Stimulated activated CD8-positive, alpha-beta memory T cell treated with anti-CD3 and anti-CD28 coated beads, Interleukin-4, amount 100 ng/mL, for 1 hour (primary cell): ENCODE measurements around the gene SLC9A5.

Experiments used
- DNase-seq, 2 donors: peaks; one replicate each; pipeline ENCODE4 v3.0.0-alpha.2; 2020; ENCODE audit warnings: low read depth in 2 of 2, low spot score in 1 of 2

SLC9A5 gene

GRCh38 chr16:67305216-67306071, 56.7 kb downstream of the SLC9A5 start:
- no peak for DNase-seq

DNA sequence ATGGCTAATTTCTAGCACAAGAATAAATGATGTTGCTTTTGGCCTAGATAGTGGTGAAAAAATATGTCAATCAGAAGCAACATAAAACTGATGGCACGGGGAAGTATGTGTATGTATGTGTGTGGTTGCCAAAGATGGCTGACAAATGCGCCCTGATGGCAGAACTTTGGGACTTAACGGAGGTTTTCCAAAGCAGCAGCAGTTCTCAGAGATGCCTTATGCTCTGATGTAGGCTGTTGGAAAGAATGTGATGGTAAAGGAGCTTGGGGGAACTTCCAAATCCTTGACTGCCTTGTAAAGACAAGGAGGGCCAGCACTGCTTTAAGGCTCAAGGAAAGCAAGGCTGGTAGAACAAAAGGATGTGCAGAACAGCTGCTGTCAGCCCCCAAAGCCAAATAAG, 61.8 kb downstream of the SLC9A5 start:
- no peak for DNase-seq

DNA sequence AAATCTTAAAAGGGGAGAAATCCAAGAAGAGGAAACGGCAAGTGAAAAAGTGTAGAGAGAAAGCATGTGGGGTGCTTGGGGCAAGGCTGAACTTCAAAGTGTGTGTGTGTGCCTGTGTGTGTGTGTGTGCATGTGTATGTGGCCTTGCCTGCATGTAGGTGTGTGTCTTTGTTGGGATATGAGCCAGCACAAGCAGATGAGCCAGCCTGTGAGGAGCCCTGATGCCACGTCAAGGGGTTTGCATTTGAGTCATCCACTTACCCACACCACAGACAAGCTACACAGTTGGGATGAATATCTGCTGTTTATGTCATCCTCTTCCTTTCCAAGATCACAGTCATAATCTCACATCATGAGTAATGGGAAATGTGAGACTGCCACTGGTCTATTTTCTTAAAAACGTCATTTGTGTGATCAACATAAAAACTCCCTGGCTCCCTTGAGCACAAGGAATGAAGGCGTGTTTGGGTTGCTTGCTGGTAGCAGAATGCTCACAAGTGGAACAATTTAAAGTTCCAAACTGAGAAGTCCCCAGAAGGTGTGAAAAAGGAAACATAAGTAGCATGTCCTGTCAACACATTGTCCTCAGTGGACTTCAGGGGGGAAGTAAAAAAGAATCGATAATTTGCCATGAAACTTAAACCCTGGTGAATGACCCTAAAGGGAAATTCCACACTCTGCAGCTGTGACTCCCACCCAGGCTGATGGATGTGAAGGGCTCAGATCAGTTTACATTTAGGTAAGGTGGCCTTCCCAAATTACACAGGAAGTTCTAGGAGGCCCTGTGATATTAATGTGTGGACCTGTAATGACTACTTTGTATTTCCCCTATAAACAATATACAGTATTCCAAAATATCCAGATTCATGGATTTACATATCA, 63.1 kb downstream of the SLC9A5 start:
- no peak for DNase-seq

- no peak for DNase-seq
Measured at GRCh38 chr16:67312719-67313118, 63.9 kb downstream of the SLC9A5 start.

- no peak for DNase-seq
Measured at GRCh38 chr16:67317853-67318252, 69.1 kb downstream of the SLC9A5 start.
